ENCODE results near the gene SRPX2. TPM values are rescaled to one million over a fixed set of nuclear protein-coding genes. Genes with fewer than 3 reads are reported as not detected.

Gene SRPX2
- total and polyA plus RNA-seq, 2 of the 13 experiments (the other 11 are each of a cell fraction or from before 2014, with no cell fraction given): 1.5 to 6.7 TPM

DNA sequence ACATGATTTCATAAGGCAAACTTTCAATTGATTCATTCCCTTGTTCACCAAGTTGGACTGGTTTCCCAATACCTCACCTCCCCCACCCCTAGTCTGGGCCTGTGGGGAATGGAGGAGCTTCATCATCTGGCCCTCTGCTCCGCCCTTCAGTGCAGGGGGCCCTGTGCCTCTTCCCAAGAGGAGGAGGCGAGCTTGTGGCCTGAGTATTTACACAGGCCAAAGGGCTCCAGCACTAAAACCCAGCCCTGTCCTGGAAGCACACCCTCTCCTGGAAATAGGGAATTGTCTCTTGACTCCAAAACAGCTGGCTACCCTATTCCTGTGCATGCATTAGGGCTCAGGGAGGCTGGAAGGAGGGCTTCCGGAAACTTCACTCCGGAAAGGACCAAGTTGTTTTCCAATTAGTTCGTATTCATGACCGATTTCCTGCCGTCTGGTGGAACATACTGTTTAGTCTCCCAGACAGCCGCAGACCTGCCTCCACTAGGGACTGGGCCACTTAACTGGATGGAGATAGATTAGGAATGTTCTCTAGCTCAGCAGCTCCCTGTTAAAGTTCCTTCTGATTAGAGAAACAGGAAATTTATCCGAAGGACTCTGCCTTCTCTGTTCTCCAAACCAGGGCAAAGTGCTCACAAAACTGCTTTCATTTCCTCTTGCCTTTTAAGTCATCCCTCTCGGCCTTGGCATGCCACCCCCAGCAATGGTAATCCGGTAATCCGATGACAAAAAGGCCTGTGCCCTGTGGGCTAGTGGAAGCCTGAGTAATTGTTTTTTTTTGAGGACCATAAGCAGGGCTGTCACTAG lies 5.8 kb downstream of the SRPX2 start (continued):
- TF ChIP-seq, protein P1, sequence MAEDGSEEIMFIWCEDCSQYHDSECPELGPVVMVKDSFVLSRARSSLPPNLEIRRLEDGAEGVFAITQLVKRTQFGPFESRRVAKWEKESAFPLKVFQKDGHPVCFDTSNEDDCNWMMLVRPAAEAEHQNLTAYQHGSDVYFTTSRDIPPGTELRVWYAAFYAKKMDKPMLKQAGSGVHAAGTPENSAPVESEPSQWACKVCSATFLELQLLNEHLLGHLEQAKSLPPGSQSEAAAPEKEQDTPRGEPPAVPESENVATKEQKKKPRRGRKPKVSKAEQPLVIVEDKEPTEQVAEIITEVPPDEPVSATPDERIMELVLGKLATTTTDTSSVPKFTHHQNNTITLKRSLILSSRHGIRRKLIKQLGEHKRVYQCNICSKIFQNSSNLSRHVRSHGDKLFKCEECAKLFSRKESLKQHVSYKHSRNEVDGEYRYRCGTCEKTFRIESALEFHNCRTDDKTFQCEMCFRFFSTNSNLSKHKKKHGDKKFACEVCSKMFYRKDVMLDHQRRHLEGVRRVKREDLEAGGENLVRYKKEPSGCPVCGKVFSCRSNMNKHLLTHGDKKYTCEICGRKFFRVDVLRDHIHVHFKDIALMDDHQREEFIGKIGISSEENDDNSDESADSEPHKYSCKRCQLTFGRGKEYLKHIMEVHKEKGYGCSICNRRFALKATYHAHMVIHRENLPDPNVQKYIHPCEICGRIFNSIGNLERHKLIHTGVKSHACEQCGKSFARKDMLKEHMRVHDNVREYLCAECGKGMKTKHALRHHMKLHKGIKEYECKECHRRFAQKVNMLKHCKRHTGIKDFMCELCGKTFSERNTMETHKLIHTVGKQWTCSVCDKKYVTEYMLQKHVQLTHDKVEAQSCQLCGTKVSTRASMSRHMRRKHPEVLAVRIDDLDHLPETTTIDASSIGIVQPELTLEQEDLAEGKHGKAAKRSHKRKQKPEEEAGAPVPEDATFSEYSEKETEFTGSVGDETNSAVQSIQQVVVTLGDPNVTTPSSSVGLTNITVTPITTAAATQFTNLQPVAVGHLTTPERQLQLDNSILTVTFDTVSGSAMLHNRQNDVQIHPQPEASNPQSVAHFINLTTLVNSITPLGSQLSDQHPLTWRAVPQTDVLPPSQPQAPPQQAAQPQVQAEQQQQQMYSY (CRISPR knock-in tag; IDR thresholded peaks at IDR 0.05): no peak
- TF ChIP-seq ZSCAN20 (CRISPR knock-in tag; IDR thresholded peaks at IDR 0.05; ENCODE audit: borderline replicate concordance) (no peak), ZBTB7B (CRISPR knock-in tag; IDR thresholded peaks at IDR 0.05) (peak; percentile 25; the same call in 1 of the 2 replicates), ZNF224 (CRISPR knock-in tag; IDR thresholded peaks at IDR 0.05) (no peak), MIER2 (CRISPR knock-in tag; IDR thresholded peaks at IDR 0.05) (no peak), ZNF703 (CRISPR knock-in tag; IDR thresholded peaks at IDR 0.05; ENCODE audit: borderline replicate concordance) (no peak), ZNF44 (CRISPR knock-in tag; IDR thresholded peaks at IDR 0.05) (no peak), ZNF232 (CRISPR knock-in tag; IDR thresholded peaks at IDR 0.05; ENCODE audit: borderline replicate concordance) (no peak), AFF4 (CRISPR knock-in tag; IDR thresholded peaks at IDR 0.05) (no peak), FOXO1 (CRISPR knock-in tag; IDR thresholded peaks at IDR 0.05) (no peak), ZNF678 (CRISPR knock-in tag; IDR thresholded peaks at IDR 0.05) (no peak), SIX1 (CRISPR knock-in tag; IDR thresholded peaks at IDR 0.05; ENCODE audit: borderline replicate concordance) (no peak), ZNF17 (CRISPR knock-in tag; IDR thresholded peaks at IDR 0.05) (no peak), MED13 (CRISPR knock-in tag; IDR thresholded peaks at IDR 0.05) (no peak), IRX3 (CRISPR knock-in tag; IDR thresholded peaks at IDR 0.05; ENCODE audit: borderline replicate concordance, low read depth) (no peak), NFE2L1 (CRISPR knock-in tag; IDR thresholded peaks at IDR 0.05; ENCODE audit: borderline replicate concordance) (no peak), ZNF431 (CRISPR knock-in tag; IDR thresholded peaks at IDR 0.05; ENCODE audit: borderline replicate concordance, low read depth) (no peak), SIN3A (IDR thresholded peaks at IDR 0.05; ENCODE audit: borderline replicate concordance, low read depth, low read length) (no peak), MEIS2 (CRISPR knock-in tag; IDR thresholded peaks at IDR 0.05) (no peak)
- TF ChIP-seq, protein P2, sequence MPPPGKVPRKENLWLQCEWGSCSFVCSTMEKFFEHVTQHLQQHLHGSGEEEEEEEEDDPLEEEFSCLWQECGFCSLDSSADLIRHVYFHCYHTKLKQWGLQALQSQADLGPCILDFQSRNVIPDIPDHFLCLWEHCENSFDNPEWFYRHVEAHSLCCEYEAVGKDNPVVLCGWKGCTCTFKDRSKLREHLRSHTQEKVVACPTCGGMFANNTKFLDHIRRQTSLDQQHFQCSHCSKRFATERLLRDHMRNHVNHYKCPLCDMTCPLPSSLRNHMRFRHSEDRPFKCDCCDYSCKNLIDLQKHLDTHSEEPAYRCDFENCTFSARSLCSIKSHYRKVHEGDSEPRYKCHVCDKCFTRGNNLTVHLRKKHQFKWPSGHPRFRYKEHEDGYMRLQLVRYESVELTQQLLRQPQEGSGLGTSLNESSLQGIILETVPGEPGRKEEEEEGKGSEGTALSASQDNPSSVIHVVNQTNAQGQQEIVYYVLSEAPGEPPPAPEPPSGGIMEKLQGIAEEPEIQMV (CRISPR knock-in tag; IDR thresholded peaks at IDR 0.05; ENCODE audit: low read depth): no peak
